Measurements from ENCODE around the gene ZNF236. TPM values are rescaled to one million over a fixed set of nuclear protein-coding genes. Genes with fewer than 3 reads are reported as not detected.

The ZNF236 gene
- total and polyA plus RNA-seq, 4 donors: 0.83 to 8.2 (median 5.0) TPM

DNA sequence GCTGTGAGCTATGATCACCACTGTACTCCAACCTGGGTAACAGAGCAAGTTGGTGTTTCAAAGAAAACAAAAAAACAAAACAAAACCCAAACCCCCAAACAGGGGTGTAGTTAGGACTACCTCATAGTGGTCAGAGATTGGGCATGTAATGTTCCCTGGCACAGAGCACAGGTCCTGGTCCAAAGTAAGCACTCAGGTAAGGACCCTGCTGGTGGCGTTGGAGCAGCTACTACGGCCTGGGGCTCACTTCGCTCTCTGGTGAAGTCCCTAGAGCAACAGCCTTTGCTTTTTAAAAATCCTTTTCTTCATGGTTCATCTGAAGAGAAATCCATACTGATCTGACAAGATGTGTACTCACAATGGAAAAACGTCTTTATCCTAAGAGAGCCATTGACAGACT, 130.4 kb downstream of the ZNF236 start:
- no peaks in the 10 kb centered on the region for H3K27me3 ChIP-seq (ENCODE audit: control insufficient read depth in 4 of 4, insufficient read depth in 4 of 4, low read length in 3 of 4)
- no peak overlapping the region for H3K4me3 ChIP-seq (ENCODE audit: low read depth in 1 of 3, low read length in 3 of 3)
- DNase-seq (ENCODE audit: low spot score): no peak
- H3K36me3 ChIP-seq (ENCODE audit: control insufficient read depth in 4 of 4, insufficient read depth in 3 of 4, low read depth in 1 of 4, low read length in 3 of 4): peaks cover 0 to 10% (median 7%) of the 10 kb centered on the region in 4 donors
- WGBS: 80% methylated on average over 4 of the region's 4 CpGs
- H3K9ac ChIP-seq (ENCODE audit: low read depth in 1 of 2, low read length in 2 of 2): no peak overlapping the region
- TF ChIP-seq, protein P1, sequence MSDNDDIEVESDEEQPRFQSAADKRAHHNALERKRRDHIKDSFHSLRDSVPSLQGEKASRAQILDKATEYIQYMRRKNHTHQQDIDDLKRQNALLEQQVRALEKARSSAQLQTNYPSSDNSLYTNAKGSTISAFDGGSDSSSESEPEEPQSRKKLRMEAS (IDR thresholded peaks at IDR 0.05): no peak
- no peak for TF ChIP-seq RAD21 (IDR thresholded peaks at IDR 0.05)
- TF ChIP-seq NR2F2 (IDR thresholded peaks at IDR 0.05): no peak
- TF ChIP-seq TAF1 (conservative IDR thresholded peaks at IDR 0.05): no peak
- TF ChIP-seq, protein P2, sequence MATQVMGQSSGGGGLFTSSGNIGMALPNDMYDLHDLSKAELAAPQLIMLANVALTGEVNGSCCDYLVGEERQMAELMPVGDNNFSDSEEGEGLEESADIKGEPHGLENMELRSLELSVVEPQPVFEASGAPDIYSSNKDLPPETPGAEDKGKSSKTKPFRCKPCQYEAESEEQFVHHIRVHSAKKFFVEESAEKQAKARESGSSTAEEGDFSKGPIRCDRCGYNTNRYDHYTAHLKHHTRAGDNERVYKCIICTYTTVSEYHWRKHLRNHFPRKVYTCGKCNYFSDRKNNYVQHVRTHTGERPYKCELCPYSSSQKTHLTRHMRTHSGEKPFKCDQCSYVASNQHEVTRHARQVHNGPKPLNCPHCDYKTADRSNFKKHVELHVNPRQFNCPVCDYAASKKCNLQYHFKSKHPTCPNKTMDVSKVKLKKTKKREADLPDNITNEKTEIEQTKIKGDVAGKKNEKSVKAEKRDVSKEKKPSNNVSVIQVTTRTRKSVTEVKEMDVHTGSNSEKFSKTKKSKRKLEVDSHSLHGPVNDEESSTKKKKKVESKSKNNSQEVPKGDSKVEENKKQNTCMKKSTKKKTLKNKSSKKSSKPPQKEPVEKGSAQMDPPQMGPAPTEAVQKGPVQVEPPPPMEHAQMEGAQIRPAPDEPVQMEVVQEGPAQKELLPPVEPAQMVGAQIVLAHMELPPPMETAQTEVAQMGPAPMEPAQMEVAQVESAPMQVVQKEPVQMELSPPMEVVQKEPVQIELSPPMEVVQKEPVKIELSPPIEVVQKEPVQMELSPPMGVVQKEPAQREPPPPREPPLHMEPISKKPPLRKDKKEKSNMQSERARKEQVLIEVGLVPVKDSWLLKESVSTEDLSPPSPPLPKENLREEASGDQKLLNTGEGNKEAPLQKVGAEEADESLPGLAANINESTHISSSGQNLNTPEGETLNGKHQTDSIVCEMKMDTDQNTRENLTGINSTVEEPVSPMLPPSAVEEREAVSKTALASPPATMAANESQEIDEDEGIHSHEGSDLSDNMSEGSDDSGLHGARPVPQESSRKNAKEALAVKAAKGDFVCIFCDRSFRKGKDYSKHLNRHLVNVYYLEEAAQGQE (IDR thresholded peaks at IDR 0.05): no peak
- TF ChIP-seq YY1 (IDR thresholded peaks at IDR 0.05): no peak
- TF ChIP-seq EGR1 (IDR thresholded peaks at IDR 0.05; ENCODE audit: low read depth in 2 of 2): no peak
- no peak for TF ChIP-seq RXRA (IDR thresholded peaks at IDR 0.05)
- TF ChIP-seq JUND (IDR thresholded peaks at IDR 0.05): no peak
- TF ChIP-seq HNF4A (conservative IDR thresholded peaks at IDR 0.05): no peak
- peaks cover 6 to 53% (median 43%) of the 10 kb centered on the region in 4 donors for H3K4me1 ChIP-seq (ENCODE audit: control insufficient read depth in 4 of 4, insufficient read depth in 4 of 4, low read length in 3 of 4)
- H3K27ac ChIP-seq (ENCODE audit: low read depth in 1 of 2, low read length in 2 of 2): no peak overlapping the region
- no peaks in the 10 kb centered on the region for H3K9me3 ChIP-seq (ENCODE audit: control insufficient read depth in 4 of 4, low read length in 3 of 4)

DNA sequence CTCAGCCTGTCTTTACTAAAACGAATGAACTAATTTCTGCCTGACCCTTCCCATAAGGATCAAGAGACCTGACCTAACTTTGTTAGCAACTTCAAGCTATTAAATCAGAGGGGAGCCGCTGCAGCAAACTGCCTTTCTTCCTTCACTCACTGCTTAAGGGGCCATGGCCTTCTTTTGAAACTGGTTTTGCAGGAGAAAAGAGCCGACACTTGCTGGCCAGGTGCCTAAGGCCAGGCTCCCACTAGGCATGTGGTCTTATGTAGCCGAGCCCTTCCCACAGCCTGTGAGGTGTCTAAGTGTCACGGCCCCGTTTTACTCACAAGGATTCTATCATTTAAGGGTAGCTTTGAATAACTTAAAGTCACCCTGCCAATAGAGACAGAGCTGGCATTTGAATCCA, 130.8 kb downstream of the ZNF236 start:
- peak overlapping the region; percentile 63 to 64 for H3K27ac ChIP-seq (ENCODE audit: low read depth in 1 of 2, low read length in 2 of 2)
- peaks cover 6 to 55% (median 45%) of the 10 kb centered on the region in 4 donors for H3K4me1 ChIP-seq (ENCODE audit: control insufficient read depth in 4 of 4, insufficient read depth in 4 of 4, low read length in 3 of 4)
- H3K4me3 ChIP-seq (ENCODE audit: low read depth in 1 of 3, low read length in 3 of 3): no peak overlapping the region
- H3K9ac ChIP-seq (ENCODE audit: low read depth in 1 of 2, low read length in 2 of 2): peak overlapping the region in 1 of 2 donors; percentile 52
- TF ChIP-seq, protein P1 (IDR thresholded peaks at IDR 0.05): no peak
- TF ChIP-seq RXRA (IDR thresholded peaks at IDR 0.05) (no peak), FOXA1 (IDR thresholded peaks at IDR 0.05) (no peak), GABPA (IDR thresholded peaks at IDR 0.05 in 1 of 2, conservative IDR thresholded peaks at IDR 0.05 in 1 of 2) (no peak), JUND (IDR thresholded peaks at IDR 0.05) (no peak), SP1 (IDR thresholded peaks at IDR 0.05) (no peak), NR2F2 (IDR thresholded peaks at IDR 0.05) (no peak), HNF4G (IDR thresholded peaks at IDR 0.05) (no peak)
- TF ChIP-seq, protein P3, sequence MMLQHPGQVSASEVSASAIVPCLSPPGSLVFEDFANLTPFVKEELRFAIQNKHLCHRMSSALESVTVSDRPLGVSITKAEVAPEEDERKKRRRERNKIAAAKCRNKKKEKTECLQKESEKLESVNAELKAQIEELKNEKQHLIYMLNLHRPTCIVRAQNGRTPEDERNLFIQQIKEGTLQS (IDR thresholded peaks at IDR 0.05): no peak
- TF ChIP-seq, protein P2 (IDR thresholded peaks at IDR 0.05): no peak
- no peaks in the 10 kb centered on the region for H3K9me3 ChIP-seq (ENCODE audit: control insufficient read depth in 4 of 4, low read length in 3 of 4)
- H3K36me3 ChIP-seq (ENCODE audit: control insufficient read depth in 4 of 4, insufficient read depth in 3 of 4, low read depth in 1 of 4, low read length in 3 of 4): peaks cover 0 to 10% (median 6%) of the 10 kb centered on the region in 4 donors
- 56% methylated on average over 6 of the region's 6 CpGs for WGBS
- no peak for DNase-seq (ENCODE audit: low spot score)
- H3K27me3 ChIP-seq (ENCODE audit: control insufficient read depth in 4 of 4, insufficient read depth in 4 of 4, low read length in 3 of 4): no peaks in the 10 kb centered on the region

All from liver (tissue), 9 donors.